GM12874 (cell line): ENCODE measurements around the gene FBXL5.

Source experiments
- CTCF ChIP-seq: IDR thresholded peaks from 2 replicates; pipeline ENCODE4 v1.5.1; 2011; ENCODE audit warnings: low read depth, mild to moderate bottlenecking, control low read depth, low read length, moderate library complexity; ENCODE audit not compliant: insufficient read depth

FBXL5 gene

DNA sequence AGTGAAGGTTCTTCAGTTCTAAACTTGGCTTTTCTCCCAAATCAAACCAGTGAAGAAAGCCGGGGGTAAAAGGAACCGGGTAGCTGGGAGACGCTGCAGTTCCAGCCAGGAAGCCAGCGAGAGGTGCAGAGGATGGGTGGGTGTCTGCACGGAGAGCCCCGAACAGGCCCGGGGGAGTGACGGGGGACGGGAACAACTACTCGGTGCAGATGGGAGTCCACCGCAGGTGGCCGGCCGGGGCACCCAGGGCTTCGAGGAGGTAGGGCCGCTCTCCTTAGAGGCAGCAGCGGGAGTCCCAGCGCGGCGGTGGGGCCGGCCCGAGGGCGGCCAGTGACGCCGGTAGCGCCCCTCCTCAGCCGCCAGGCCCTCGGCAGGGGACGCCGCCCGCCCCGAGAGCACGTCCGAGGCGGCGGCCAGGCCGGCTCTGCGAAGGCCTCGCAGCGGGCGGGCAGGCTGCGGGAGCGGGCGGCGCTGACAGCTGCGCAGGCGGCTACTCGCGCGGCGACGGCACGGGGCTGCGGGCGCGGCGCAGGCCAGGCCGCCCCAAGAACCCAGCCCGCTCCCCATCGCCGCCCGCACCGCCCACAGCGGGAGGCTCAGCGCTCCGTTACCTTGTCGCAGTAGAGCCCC, 449 bp downstream of the FBXL5 start:
- no peak for TF ChIP-seq CTCF

GRCh38 chr4:15653864-15654592, 1.1 kb downstream of the FBXL5 start:
- no peak for TF ChIP-seq CTCF

DNA sequence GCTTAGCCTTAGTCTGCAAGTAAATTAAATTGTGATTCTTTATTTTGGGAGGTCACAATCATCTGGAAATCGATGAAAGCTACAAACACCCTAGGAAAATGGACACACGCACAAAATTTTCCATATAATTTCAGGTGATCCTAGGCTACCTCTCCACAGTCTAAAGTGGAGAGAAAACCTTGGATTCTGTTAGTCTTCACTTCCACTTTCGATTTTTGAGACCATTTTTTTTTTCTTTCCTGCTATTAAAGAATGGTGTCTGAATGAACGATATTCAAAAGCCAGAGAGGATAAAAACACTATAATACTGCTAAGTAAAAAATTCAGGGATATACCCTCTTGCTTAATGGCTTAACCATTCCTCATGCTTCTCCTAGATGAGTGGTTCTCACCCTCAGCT, 1.7 kb downstream of the FBXL5 start:
- no peak for TF ChIP-seq CTCF

DNA sequence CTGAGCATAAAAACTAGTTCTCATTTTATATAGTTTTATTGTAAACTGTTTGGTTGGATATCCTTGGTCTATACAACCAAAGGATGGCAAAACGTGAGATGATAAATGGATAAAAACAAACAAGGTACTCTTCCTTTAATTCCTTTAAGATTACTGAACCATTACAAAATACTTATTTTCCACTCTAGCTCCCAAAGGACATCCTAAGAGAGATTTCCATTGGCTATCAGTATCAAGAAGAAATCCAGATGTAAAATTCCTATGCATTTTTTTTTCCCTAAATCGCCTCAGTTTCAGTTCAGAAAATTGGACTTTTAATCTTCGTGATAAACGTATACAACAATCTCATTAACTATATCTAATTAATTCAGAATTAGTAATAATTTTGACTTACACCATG, 2.3 kb downstream of the FBXL5 start:
- TF ChIP-seq CTCF, result no peak

DNA sequence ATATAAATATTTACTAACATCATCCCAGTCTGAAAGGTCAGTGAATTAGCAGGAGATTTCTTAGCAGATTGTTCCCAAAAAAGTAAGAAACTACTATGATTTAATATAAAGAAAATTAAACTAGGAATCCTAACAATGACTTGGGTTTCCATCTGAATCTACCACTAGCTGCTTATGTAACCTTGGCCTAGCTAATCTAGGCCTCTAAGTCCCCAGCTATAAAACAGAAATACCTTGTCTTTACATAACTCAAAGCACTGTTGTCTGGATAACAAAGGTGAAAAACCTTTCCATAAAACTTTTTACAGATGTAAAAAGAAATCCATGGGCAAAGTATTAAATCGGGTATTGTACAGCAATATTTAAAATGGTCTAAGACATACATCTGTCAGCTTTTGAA, 3.0 kb downstream of the FBXL5 start:
- no peak for TF ChIP-seq CTCF

DNA sequence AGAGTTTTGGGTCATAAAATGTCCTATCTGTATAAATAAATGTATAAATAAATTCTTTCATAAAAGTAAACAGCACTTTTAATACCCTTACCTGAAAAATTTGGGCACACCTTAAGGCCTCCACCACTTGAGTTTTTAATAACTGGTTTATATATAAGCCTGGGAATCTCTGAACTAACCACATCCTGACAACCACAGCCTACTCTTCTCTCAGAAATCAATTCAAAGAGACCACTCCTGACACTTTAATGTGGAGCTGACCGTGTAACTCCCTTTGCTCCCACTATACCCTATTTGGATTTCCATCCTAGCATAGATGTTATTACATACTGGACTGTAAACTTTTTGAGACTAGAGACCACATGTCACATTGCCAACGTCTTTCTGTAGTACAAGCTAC, 3.5 kb downstream of the FBXL5 start:
- no peak for TF ChIP-seq CTCF

DNA sequence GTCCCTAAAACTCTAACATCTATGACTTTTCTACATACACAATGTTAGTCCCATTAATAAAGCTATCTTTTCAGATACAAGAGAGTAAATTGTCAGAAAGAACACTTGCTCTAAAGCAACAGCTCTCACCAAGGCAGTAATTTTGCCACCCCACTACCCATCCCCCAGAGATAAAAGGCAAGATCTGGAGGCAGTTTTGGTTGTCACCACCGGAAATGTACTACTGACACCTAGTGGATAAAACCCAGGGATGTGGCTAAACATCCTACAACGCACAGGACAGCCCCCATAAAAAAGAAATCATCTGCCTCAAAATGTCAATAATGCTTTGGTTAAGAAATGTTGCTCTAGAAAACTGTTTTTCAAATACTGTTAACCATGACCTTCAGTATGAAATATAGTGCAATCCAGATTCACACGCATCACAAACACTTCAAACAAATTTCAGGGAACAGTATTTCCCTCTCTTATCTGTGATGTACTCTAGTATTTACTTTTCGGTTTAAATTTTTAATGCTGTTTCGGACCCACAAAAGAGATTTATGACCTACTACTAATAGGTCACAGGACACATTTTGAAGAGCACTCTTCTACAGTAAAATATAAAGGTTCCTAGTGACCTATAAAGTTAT, 5.1 kb downstream of the FBXL5 start:
- peak; percentile 68 for TF ChIP-seq CTCF
